Heart left ventricle (tissue), 16 donors: ENCODE results near the gene SMIM43. TPM values are rescaled to one million over a fixed set of nuclear protein-coding genes. Genes with fewer than 3 reads are reported as not detected.
"Not testable (repeated sequence)": the region's sequence is repeated elsewhere in the genome, so short reads cannot be mapped to it uniquely, and the experiment has no call there.

Experiments
- ATAC-seq, 4 donors: fragments of 200-7000 bp; cut with Tn5 transposase; one replicate each; pipeline ENCODE4 v1.9.1; 2020 to 2022; ENCODE audit warnings: moderate library complexity in 4 of 4, mild to moderate bottlenecking in 3 of 4, moderate number of reproducible peaks in 1 of 4
- DNase-seq, 5 donors: peaks; one replicate each; pipeline ENCODE4 v3.0.0-alpha.2; 2020
- H3K27ac ChIP-seq, 12 donors: fragments of 200-600 bp; sonication (generic) in 4 of 12; one replicate each; pipeline versions ENCODE4 v1.5.0 to v1.8.0; 2016 to 2022; ENCODE audit warnings: mild to moderate bottlenecking in 2 of 12
- H3K27me3 ChIP-seq, 9 donors: fragments of 200-600 bp; sonication (generic) in 2 of 9; one replicate each; pipeline versions ENCODE4 v1.5.1 to v1.8.0; 2016 to 2022; ENCODE audit warnings: mild to moderate bottlenecking in 3 of 9
- H3K36me3 ChIP-seq, 9 donors: fragments of 200-600 bp; sonication (generic) in 2 of 9; one replicate each; pipeline versions ENCODE4 v1.5.0 to v1.8.0; 2018 to 2022; ENCODE audit warnings: mild to moderate bottlenecking in 2 of 9
- H3K4me1 ChIP-seq, 12 donors: fragments of 200-600 bp; sonication (generic) in 4 of 12; one replicate each; pipeline versions ENCODE4 v1.5.0 to v1.8.0; 2016 to 2022; ENCODE audit warnings: mild to moderate bottlenecking in 3 of 12
- H3K4me3 ChIP-seq, 12 donors: fragments of 200-600 bp; sonication (generic) in 4 of 12; one replicate each; pipeline versions ENCODE4 v1.5.0 to v1.8.0; 2017 to 2022; ENCODE audit warnings: mild to moderate bottlenecking in 9 of 12, moderate library complexity in 4 of 12
- H3K9me3 ChIP-seq, 12 donors: fragments of 200-600 bp; sonication (generic) in 4 of 12; one replicate each; pipeline versions ENCODE4 v1.5.0 to v1.8.0; 2016 to 2022; ENCODE audit warnings: mild to moderate bottlenecking in 1 of 12
- CTCF ChIP-seq, 12 donors: fragments of 200-600 bp; sonication (generic) in 4 of 12; IDR thresholded peaks; one replicate each; pipeline versions ENCODE4 v1.5.0 to v1.8.0; 2018 to 2022; ENCODE audit warnings: antibody characterized with exemption in 12 of 12, mild to moderate bottlenecking in 5 of 12
- POLR2A ChIP-seq, 2 donors: fragments of 450-650 bp; IDR thresholded peaks; one replicate each; pipeline ENCODE4 v1.6.1; 2017; ENCODE audit warnings: antibody characterized with exemption in 2 of 2, mild to moderate bottlenecking in 2 of 2, moderate library complexity in 2 of 2
- WGBS, 4 donors: extraction: QIAGEN DNeasy Blood & Tissue Kit in 2 of 4; methylation state at CpG; one replicate each; pipeline versions ENCODE4 v1.1.5 to v1.1.7; 2013 to 2018; 5-methylcytosine and 5-hydroxymethylcytosine counted together
- intact Hi-C, 10 donors: fragments of 100-400 bp; cut with DNase I; formaldehyde crosslinking; loops; one replicate each; pipeline versions ENCODE4 v1.11.1 to v1.14.2; 2022
- polyA plus RNA-seq, 2 donors: library from polyadenylated mRNA; stranded (reverse); fragments of 200-250 nt; gene quantifications; one replicate each; pipeline ENCODE4 v1.2.3, GENCODE V29; 2013
- total RNA-seq, 9 donors: library from RNA; depleted of rRNA in 2 of 9; stranded (reverse); fragments of >200 nt in 2 of 9; fragmentation: NEBNext Ultra II Directional in 3 of 9; extraction: Animal tissue kit (Norgen Biotek cat#: 25700) in 3 of 9; gene quantifications; one replicate each; pipeline versions ENCODE4 v1.1.0 to v1.2.4, GENCODE V29; 2016 to 2023
- donor health status: ischemic (EF 13 %, LVEDD 7.1; RV severe dilation, severe dysfunction).
- donor health status: healthy with polysubstance abuse.
- donor health status: DM: no; HTN: yes; CAD: no.
- donor health status: DM: no; HTN: no; CAD: no.
- donor health status: ischemic (EF 25% LVEDD 6.9; RV normal size, moderate dysfunction).
- donor health status: ischemic (EF 25% LVEDD 5.7; RV mildly dilated, moderate dysfunction).
- donor health status: healthy.
- donor health status: DM: yes; HTN: yes; CAD: no.
- donor health status: ischemic (EF 35%, LVEDD 5.7; RV mildly dilated, moderate dysfunction).
- donor health status: nonischemic (EF 11% LVEDD 7.7; RV severe dilation, severe dysfunction).
- donor health status: DM: yes; HTN: yes; CAD: no.
- donor health status: PGD.
- donor health status: ischemic (EF 29% LVEDD 5.4; RV normal size, mild dysfunction).
- donor health status: nonischemic (EF 23%, LVEDD 6.1; RV moderate dilation, normal function).

Gene SMIM43
- total and polyA plus RNA-seq, 11 donors: 0.08 to 1.7 (median 0.60) TPM; not detected in 7

GRCh38 chr4:121734571-121734970 is 30.4 kb downstream of the SMIM43 start:
- ATAC-seq (no peak), DNase-seq (no peak)
- H3K4me3 ChIP-seq: no peak overlapping the region
- H3K9me3 ChIP-seq: no peaks in the 10 kb centered on the region
- peaks cover 0 to 3% (median 0%) of the 10 kb centered on the region in 9 donors for H3K27me3 ChIP-seq
- intact Hi-C loops: loop anchor here in 6 of 10 donors (5.0 to 10.0 kb wide), 6 partner anchors 250 to 540 kb away; no protein-coding TSS in a partner anchor
- no peak overlapping the region for H3K27ac ChIP-seq
- H3K36me3 ChIP-seq: no peaks in the 10 kb centered on the region
- H3K4me1 ChIP-seq: peaks cover 0 to 17% (median 0%) of the 10 kb centered on the region in 12 donors
- TF ChIP-seq CTCF (IDR thresholded peaks at IDR 0.05): no peak
- WGBS, 4 donors: 85 to 92% (median 88%) methylated on average over 1 of the region's 1 CpG

GRCh38 chr4:121733942-121734341 is 31.0 kb downstream of the SMIM43 start:
- TF ChIP-seq POLR2A (IDR thresholded peaks at IDR 0.05): no peak
- no peak for TF ChIP-seq CTCF (IDR thresholded peaks at IDR 0.05)
- Histone ChIP-seq H3K4me3 (no peak overlapping the region), H3K4me1 (peaks cover 0 to 11% (median 0%) of the 10 kb centered on the region in 12 donors), H3K27me3 (peaks cover 0 to 3% (median 0%) of the 10 kb centered on the region in 9 donors), H3K27ac (no peak overlapping the region), H3K36me3 (no peaks in the 10 kb centered on the region), H3K9me3 (no peaks in the 10 kb centered on the region)
- DNase-seq (no peak), ATAC-seq (no peak)
- intact Hi-C loops: loop anchor here in 6 of 10 donors (5.0 to 10.0 kb wide), 6 partner anchors 249 to 539 kb away; no protein-coding TSS in a partner anchor
- 90 to 96% (median 93%) methylated on average over 1 of the region's 1 CpG for WGBS, 4 donors

- not testable (repeated sequence) for H3K4me3 ChIP-seq
These were observed 35.2 kb downstream of the SMIM43 start for GRCh38 chr4:121729753-121730152.

GRCh38 chr4:121728798-121729226 is 36.2 kb downstream of the SMIM43 start:
- Histone ChIP-seq H3K4me3 (no peak overlapping the region), H3K4me1 (peaks cover 0 to 3% (median 0%) of the 10 kb centered on the region in 12 donors), H3K27me3 (peaks cover 0 to 3% (median 0%) of the 10 kb centered on the region in 9 donors), H3K9me3 (no peaks in the 10 kb centered on the region), H3K27ac (no peak overlapping the region), H3K36me3 (no peaks in the 10 kb centered on the region)
- TF ChIP-seq CTCF (IDR thresholded peaks at IDR 0.05) (no peak), POLR2A (IDR thresholded peaks at IDR 0.05) (no peak)
- ATAC-seq: no peak
- 76 to 88% (median 82%) methylated on average over 3 of the region's 3 CpGs for WGBS, 4 donors
- DNase-seq: no peak
- intact Hi-C loops: loop anchor here in 7 of 10 donors (5.0 to 10.0 kb wide), 7 partner anchors 42 to 534 kb away; no protein-coding TSS in a partner anchor

More at GRCh38 chr4:121729753-121730152, 35.2 kb downstream of the SMIM43 start:
- not testable (repeated sequence) for H3K4me1 ChIP-seq, H3K9me3 ChIP-seq, H3K36me3 ChIP-seq, ATAC-seq, H3K27me3 ChIP-seq, DNase-seq, H3K27ac ChIP-seq
- intact Hi-C loops: loop anchor here in 9 of 10 donors (5.0 to 10.0 kb wide), 8 partner anchors 42 to 535 kb away; no protein-coding TSS in a partner anchor
- WGBS, 4 donors: 91 to 98% (median 96%) methylated on average over 2 of the region's 2 CpGs
